Heart right ventricle (tissue), 16 donors: Measurements from ENCODE around the gene LYL1. TPM values are rescaled to one million over a fixed set of nuclear protein-coding genes. Genes with fewer than 3 reads are reported as not detected.
A peak's percentile ranks its signal among the peaks of the same experiment; 100 is the strongest.

Source experiments
- ATAC-seq, 8 donors: fragments of 200-7000 bp; cut with Tn5 transposase; one replicate each; pipeline ENCODE4 v1.9.1; 2020; ENCODE audit warnings: mild to moderate bottlenecking in 8 of 8, moderate library complexity in 8 of 8, moderate number of reproducible peaks in 1 of 8
- DNase-seq, 2 donors: peaks; one replicate each; pipeline ENCODE4 v3.0.0-alpha.2; 2020
- H3K27ac ChIP-seq, 10 donors: fragments of 200-600 bp; sonication (generic) in 2 of 10; one replicate each; pipeline versions ENCODE4 v1.5.0 to v1.8.0; 2020 to 2022; ENCODE audit warnings: mild to moderate bottlenecking in 3 of 10
- H3K27me3 ChIP-seq, 7 donors: fragments of 200-600 bp; one replicate each; pipeline ENCODE4 v1.8.0; 2021 to 2022; ENCODE audit warnings: mild to moderate bottlenecking in 2 of 7
- H3K36me3 ChIP-seq, 9 donors: fragments of 200-600 bp; sonication (generic) in 1 of 9; one replicate each; pipeline versions ENCODE4 v1.5.0 to v1.8.0; 2020 to 2022; ENCODE audit warnings: mild to moderate bottlenecking in 2 of 9
- H3K4me1 ChIP-seq, 9 donors: fragments of 200-600 bp; sonication (generic) in 1 of 9; one replicate each; pipeline versions ENCODE4 v1.5.0 to v1.8.0; 2020 to 2022; ENCODE audit warnings: mild to moderate bottlenecking in 4 of 9
- H3K4me3 ChIP-seq, 10 donors: fragments of 200-600 bp; sonication (generic) in 2 of 10; one replicate each; pipeline versions ENCODE4 v1.5.0 to v1.8.0; 2020 to 2022; ENCODE audit warnings: mild to moderate bottlenecking in 7 of 10, moderate library complexity in 2 of 10
- H3K9me3 ChIP-seq, 11 donors: fragments of 200-600 bp in 10 of 11; sonication (generic) in 2 of 11; one replicate each; pipeline versions ENCODE4 v1.5.0 to v1.8.0; 2013 to 2022; ENCODE audit warnings: mild to moderate bottlenecking in 2 of 11, control low read depth in 1 of 11, moderate library complexity in 1 of 11
- WGBS, 2 donors: extraction: QIAGEN DNeasy Blood & Tissue Kit; methylation state at CpG; one replicate each; pipeline ENCODE4 v1.1.7; 2013; ENCODE audit warnings: inconsistent platforms in 1 of 2; 5-methylcytosine and 5-hydroxymethylcytosine counted together
- intact Hi-C, 10 donors: fragments of 100-400 bp; cut with DNase I; formaldehyde crosslinking; loops; one replicate each; pipeline versions ENCODE4 v1.11.1 to v1.14.2; 2022
- polyA plus RNA-seq, 2 donors: library from polyadenylated mRNA; stranded (reverse); fragments of 200-250 nt; gene quantifications; one replicate each; pipeline ENCODE4 v1.2.3, GENCODE V29; 2013
- total RNA-seq, 10 donors: library from RNA; stranded (reverse); fragmentation: NEBNext Ultra II Directional in 3 of 10; extraction: Animal tissue kit (Norgen Biotek cat#: 25700) in 3 of 10; gene quantifications; one replicate each; pipeline versions ENCODE4 v1.2.1 to v1.2.4, GENCODE V29; 2021 to 2023
- TF ChIP-seq, protein P1 (sequence below), 9 donors: fragments of 200-600 bp; sonication (generic) in 2 of 9; IDR thresholded peaks; one replicate each; pipeline versions ENCODE4 v1.5.0 to v1.8.0; 2021 to 2022; ENCODE audit warnings: antibody characterized with exemption in 9 of 9, mild to moderate bottlenecking in 5 of 9, moderate library complexity in 1 of 9
- donor health status: Arrhythmogenic right ventricular cardiomyopathy.
- donor health status: ischemic (EF 13 %, LVEDD 7.1; RV severe dilation, severe dysfunction).
- donor health status: healthy with polysubstance abuse.
- donor health status: DM: no; HTN: yes; CAD: no.
- donor health status: DM: no; HTN: no; CAD: no.
- donor health status: ischemic (EF 25% LVEDD 6.9; RV normal size, moderate dysfunction).
- donor health status: ischemic (EF 25% LVEDD 5.7; RV mildly dilated, moderate dysfunction).
- donor health status: healthy.
- donor health status: DM: yes; HTN: yes; CAD: no.
- donor health status: Ischemic cardiomyopathy.
- donor health status: ischemic (EF 35%, LVEDD 5.7; RV mildly dilated, moderate dysfunction).
- donor health status: nonischemic (EF 11% LVEDD 7.7; RV severe dilation, severe dysfunction).
- donor health status: DM: yes; HTN: yes; CAD: no.
- donor health status: PGD.
- donor health status: ischemic (EF 29% LVEDD 5.4; RV normal size, mild dysfunction).
- donor health status: nonischemic (EF 23%, LVEDD 6.1; RV moderate dilation, normal function).

Gene LYL1
- total and polyA plus RNA-seq, 12 donors = 3.4 to 13.0 (median 7.4) TPM

GRCh38 chr19:13072188-13072908 is 30.3 kb downstream of the LYL1 start:
- H3K36me3 ChIP-seq = peaks cover 0 to 41% (median 16%) of the 10 kb centered on the region in 9 donors
- H3K27ac ChIP-seq = peak overlapping the region in 4 of 10 donors; percentile 10 to 99 (median 66)
- WGBS, 2 donors = 83% methylated on average over 9 of the region's 9 CpGs
- ATAC-seq (peak in 1 of 8 donors; percentile 17), DNase-seq (no peak)
- H3K4me3 ChIP-seq = no peak overlapping the region
- H3K9me3 ChIP-seq = no peaks in the 10 kb centered on the region
- intact Hi-C loops = no loop called here
- TF ChIP-seq, protein P1, sequence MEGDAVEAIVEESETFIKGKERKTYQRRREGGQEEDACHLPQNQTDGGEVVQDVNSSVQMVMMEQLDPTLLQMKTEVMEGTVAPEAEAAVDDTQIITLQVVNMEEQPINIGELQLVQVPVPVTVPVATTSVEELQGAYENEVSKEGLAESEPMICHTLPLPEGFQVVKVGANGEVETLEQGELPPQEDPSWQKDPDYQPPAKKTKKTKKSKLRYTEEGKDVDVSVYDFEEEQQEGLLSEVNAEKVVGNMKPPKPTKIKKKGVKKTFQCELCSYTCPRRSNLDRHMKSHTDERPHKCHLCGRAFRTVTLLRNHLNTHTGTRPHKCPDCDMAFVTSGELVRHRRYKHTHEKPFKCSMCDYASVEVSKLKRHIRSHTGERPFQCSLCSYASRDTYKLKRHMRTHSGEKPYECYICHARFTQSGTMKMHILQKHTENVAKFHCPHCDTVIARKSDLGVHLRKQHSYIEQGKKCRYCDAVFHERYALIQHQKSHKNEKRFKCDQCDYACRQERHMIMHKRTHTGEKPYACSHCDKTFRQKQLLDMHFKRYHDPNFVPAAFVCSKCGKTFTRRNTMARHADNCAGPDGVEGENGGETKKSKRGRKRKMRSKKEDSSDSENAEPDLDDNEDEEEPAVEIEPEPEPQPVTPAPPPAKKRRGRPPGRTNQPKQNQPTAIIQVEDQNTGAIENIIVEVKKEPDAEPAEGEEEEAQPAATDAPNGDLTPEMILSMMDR (IDR thresholded peaks at IDR 0.05) = no peak
- no peaks in the 10 kb centered on the region for H3K27me3 ChIP-seq
- peaks cover 36 to 87% (median 60%) of the 10 kb centered on the region in 9 donors for H3K4me1 ChIP-seq

DNA sequence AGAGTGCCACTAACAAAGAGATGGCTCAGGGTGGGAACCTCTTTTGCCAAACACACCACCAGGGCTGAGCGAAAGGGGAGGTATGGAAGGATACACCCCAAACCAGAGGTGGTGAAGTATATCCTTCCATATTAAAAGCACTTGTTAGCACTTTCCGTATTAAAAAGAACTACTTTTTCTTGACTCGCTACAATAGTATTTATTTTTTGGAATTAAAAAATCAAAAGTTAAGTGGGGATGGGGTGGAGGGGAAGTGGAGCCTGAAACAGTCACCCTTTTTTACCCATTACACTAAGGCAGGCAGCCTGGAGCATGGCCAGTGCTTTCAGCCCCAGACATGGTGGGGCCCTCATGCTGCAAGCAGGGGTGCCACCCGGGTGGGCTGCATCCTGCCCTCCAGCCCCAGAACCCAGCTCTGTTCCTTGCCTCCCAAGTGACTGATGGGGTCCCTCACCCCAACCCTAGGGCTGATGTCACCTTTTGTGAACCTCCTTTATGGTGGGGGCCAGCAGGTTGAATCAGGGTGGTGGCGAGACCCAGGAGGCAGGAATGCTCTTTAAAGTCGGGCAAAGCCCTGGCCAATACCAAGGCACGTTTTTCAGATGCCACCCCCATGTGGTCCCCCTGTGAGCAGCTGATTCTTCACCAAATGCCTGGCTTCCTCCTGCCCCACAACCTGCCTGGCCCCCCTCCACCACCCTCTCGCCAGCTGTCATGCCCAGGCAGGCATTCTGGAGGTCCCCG is 31.0 kb downstream of the LYL1 start:
- WGBS, 2 donors = 76 to 83% methylated on average over 9 of the region's 9 CpGs
- peaks cover 37 to 87% (median 59%) of the 10 kb centered on the region in 9 donors for H3K4me1 ChIP-seq
- TF ChIP-seq, protein P1 (IDR thresholded peaks at IDR 0.05) = no peak
- no peak overlapping the region for H3K4me3 ChIP-seq
- ATAC-seq = no peak
- no peaks in the 10 kb centered on the region for H3K9me3 ChIP-seq
- peaks cover 0 to 37% (median 15%) of the 10 kb centered on the region in 9 donors for H3K36me3 ChIP-seq
- DNase-seq = no peak
- H3K27me3 ChIP-seq = no peaks in the 10 kb centered on the region
- intact Hi-C loops = no loop called here
- peak overlapping the region in 5 of 10 donors; percentile 79 to 99 (median 98) for H3K27ac ChIP-seq

DNA sequence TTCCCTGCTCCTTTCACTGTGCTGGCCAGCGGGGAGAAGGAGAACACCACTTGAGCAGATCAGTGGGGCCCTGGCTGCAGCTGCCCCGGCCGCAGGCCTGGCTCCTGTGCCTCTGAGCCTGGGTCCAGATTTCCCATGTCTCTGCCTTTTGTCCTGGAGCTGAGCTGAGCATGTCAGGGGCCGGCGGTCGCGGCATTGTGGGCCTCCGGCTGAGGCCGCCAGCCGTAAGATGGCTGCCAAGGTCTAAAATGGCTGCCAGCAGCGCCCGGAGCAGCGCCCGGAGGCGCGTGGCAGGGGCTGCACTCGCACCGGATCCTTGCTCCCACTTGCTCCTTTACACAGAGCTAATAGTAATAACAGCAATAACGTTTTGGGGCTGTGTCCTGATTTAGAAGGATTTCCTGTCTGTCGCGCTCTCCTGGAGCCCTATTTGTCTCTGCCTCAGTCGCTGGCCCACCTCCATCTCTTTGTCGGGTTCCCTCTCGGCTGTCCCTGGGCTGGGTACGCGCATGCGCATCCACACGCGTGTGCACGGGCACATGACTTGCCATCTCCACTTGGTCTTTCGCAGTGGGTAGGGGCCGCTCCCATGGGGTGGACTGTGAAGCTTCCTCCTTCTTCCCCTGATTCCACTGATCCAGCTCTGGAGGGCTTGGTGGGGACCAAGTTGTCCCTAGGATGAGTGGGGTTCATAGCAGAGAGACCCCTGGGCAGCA is 32.1 kb downstream of the LYL1 start:
- 73 to 76% methylated on average over 32 of the region's 32 CpGs for WGBS, 2 donors
- H3K4me3 ChIP-seq = peak overlapping the region in 3 of 10 donors; percentile 16 to 31 (median 20)
- peaks cover 0 to 26% (median 5%) of the 10 kb centered on the region in 9 donors for H3K36me3 ChIP-seq
- ATAC-seq (peak in 4 of 8 donors; percentile 7 to 32 (median 12)), DNase-seq (no peak)
- no peaks in the 10 kb centered on the region for H3K27me3 ChIP-seq
- H3K4me1 ChIP-seq = peaks cover 45 to 87% (median 65%) of the 10 kb centered on the region in 9 donors
- intact Hi-C loops = no loop called here
- TF ChIP-seq, protein P1 (IDR thresholded peaks at IDR 0.05) = no peak
- H3K27ac ChIP-seq = peak overlapping the region; percentile 66 to 99 (median 81)
- H3K9me3 ChIP-seq = no peaks in the 10 kb centered on the region
